Measurements from ENCODE around the gene ARPP19.

DNA sequence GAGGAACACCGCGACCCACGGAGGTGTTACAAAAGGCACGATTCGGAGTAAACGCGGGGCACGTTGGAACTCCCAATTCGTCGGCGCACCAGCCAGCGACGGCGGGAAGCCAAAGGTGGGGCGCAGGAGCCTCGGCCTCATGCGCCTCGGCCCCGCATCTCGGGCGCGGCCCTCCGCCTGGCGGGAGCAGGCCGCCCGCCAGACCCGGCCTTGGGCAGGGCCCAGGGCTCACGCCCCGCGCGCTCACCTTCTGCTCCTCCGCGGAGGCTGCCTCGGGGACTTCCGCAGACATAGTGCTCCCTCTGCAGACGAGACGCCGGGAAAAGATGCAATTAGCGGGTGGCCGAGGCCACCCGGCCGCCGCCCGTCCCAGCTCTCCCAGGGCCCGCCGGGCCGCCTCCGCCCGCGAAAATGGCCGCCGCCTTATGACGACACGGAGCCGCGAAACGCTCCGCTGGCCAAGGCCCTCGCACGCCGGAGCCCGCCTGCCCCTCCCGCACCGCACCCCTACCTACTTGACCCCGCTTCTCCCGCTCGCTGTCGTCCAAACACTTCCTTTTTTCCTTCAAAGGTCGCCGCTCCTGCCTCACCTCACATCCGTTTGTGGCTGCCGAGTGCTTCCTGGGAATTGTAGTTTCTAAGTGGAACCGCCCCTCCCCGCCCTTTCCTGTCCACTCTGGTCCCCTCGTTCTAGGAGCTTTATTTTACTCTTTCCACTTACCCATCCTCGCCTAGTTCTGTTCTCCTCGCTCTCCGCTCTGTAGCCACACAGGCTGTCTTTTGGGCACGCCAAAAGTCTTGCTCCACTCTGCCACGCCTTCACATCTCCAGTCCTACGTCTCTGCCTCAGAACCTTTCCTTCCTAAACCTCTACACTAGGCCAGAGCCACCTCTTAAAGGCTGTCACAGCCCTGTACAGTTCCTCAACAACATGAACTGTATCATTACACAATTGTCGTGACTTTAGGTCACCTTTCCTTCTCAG, at the start of gene ARPP19:
- peak; percentile 85 for TF ChIP-seq POLR2A (IDR thresholded peaks at IDR 0.05; ENCODE audit: low read length)
- no peak for TF ChIP-seq GATA1 (IDR thresholded peaks at IDR 0.05; ENCODE audit: low read depth, low read length)

All from erythroblast (primary cell).